ENCODE data around the gene SRGAP3.
A peak's percentile ranks its signal among the peaks of the same experiment; 100 is the strongest.

The SRGAP3 gene

DNA sequence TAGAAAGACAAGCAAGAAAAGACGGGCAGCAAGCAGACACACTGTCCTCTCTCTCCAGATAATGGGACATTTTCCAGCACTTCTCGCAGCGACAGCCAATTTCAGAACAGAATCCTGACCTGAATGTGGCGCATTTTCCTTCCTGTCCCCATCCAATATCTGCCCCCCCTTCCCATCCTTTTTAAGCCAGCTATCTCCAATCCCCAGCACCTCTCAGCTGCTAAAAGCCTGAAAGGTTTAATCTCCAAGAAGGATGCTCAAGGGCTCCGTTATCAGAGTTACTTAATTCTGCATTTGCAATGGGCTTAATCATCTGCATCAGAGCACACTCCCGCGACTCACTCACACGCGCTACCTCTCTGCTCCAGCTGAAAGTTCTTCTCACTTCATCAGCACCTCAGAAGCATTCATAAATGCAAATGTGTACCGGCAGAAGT lies 50.5 kb downstream of the SRGAP3 start:
- no peak for DNase-seq

DNA sequence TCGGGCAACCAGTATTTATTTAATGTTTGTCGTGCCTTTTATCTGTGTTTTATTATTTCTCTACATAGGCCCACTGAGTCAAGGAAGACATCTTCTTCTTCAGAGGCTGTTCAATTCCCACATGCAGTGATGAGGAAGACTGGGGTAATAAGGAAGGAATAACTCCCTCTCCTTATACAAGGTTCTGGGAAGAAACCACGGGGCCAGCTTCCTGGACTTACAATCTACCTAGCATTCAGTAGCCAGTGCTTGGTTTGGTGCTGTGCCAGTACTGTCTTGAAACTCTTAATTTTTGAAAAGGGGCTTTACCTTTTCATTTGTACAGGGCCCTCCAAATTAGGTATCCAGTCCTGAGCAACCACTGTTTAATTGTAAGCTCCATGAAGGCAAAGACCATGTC lies 51.2 kb downstream of the SRGAP3 start:
- DNase-seq: no peak

DNA sequence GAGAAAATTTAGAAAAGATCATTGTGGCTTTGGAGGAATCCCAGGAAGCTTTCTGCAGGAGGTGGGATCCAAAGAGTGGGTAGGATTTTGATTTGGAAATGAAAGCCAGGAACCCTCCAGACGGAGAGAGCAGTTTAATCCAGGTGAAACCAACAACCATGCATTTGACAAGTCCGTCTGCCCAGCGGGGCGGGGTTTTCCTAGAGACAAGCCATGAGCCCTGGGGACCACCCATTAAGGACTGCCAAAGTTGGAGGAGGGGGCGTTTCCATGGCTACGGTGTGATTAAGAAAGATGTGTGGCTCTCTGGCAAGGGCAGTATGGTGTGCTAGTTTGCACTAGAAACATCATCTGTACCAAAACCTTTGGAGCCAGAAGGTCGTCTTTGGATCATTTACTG lies 53.4 kb downstream of the SRGAP3 start:
- DNase-seq: no peak

DNA sequence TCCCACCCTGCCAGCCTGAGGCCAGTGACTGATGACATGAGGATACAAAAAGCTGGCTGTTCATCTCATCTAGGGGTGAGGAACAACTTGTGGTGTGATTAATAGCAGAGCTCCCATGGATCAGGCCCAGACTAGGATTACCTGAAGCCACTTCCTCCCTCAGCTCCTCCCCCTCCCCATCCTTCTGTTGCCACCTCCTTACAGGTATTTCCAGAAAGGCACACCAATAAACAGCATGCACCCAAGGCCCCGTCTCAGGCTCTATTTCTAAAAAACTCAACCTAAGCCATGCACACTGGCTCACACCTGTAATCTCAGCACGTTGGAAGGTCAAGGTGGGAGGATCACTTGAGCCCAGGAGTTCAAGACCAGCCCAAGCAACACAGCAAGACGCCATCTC lies 54.1 kb downstream of the SRGAP3 start:
- DNase-seq: no peak

DNA sequence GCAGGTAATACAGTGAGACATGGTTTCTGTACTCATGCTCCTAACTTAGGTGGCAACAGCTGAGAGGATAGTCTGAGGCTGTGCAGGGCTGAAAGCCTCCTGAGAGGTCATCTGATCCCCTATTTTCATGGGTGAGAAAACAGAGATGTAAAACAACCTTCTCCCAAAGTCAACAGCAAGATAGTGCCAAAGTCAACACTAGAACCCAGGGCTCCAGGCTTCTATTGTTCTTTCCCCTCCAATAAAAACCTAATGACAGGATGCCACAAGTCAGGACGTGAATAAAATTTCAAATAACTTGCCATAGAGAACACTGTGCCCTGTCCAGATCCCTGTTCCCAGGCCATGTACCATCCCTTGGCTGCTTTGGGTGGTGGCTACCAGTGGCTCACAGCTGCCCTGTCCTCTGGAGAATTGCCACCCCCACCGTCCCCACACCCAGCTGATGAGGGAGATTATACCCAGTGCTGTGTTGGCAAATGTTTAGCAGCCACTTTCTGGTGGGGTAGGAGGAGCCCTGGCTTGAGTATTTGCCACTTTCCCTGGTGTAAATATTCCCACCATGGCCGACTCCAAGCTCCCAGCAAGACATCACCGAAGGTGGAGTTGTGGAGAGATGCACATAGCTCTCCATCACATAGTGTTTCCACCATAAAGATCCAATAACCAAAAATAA lies 54.8 kb downstream of the SRGAP3 start:
- no peak for DNase-seq

DNA sequence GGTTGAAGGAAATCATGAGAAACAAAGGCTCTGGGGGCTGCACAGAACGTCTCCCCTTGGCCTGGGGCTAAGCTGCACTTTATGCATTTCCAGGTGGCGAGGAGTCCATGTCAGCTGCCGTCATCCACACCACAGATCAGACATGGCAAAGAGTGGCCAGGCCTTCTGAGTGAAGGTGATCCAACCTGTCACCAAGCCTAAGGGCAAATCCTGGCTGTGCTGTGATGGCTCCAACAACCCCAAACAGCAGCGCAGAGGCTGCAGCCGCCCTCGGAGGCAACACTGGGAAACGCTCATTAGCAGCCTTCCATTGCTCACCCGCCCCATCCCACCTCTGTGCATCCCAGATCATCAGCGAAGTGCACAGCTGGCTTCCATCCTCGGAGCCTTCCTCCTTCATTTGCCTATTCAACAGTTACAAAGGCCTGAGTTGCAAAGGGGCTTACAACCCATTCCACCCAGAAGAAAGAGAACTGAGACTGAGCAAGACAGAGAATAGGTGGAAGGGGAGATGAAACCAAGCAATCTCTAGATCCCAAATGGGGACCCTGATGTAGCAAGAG lies 55.7 kb downstream of the SRGAP3 start:
- no peak for DNase-seq

DNA sequence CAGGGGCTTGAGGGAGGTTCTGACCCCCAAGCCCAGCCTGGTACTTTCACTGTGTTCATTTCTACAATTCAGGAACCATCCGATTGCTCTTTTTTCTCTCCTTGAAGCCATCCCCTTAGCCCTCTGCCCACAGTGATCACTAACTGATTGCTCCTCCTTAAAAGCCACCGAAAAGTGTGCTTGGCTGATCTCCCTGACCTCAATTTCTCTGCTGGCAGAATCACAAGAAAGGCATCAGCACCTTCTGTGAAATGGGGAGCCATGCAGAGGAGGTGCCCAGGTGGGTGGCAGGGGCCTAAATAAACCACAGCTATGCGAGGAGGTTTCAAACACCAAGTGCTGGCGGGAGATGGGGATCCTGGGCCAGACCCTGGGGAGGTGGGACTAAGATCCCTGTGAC lies 56.2 kb downstream of the SRGAP3 start:
- no peak for DNase-seq

DNA sequence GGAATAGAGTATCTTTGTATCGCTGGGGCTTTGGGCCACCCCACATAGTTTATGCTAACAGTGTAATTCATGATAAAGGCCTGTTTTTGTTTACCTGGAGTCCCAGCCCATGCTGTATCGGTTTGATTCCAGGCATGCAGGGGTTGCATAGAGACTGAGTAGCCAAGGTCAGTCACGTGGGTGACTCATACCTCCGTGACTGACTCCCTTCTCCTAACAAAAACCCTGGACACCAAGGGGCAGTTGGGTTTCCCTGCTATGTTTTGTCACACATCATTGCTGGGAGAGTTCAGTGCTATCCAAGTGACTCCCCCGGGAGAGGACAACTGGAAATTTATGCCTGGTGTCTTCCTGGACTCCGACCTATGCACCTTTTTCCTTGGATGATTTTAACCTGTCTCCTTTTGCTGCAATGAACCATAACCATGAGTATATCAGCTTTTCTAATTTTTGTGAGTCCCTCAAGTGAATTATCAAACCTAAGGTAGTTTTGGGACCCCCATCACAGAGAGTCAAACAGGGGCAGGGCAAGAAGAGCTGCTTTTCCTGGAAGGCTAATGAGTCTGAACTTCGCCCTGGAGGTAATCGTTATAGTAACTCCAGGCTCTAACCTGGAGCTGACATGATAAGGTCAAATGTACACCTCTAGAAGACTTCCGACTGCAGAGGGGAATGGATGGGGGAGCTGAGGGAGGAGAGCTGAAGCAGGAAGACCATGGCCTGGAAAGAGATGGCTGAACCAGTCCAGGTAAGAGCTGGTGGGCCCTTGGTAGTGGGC lies 57.0 kb downstream of the SRGAP3 start:
- DNase-seq: no peak

DNA sequence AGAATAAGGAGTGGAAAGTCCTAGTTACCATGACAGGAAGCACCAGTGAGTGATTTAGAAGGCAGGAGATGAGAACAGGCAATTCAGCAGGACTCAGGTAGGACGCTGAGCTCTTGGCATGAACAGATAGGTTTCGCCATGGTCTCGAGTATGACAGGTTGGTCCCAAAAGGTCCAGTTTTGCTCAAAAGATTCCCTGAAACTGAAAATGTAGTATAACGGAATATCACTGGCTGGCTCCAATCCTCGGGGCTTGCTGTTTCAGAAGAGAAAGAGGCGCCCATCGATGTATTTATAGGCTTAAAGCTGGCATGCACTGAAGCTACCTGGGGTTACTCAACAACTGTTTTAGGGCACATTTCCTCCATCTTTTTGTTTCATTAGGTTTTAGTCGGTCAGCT lies 59.2 kb downstream of the SRGAP3 start:
- DNase-seq: no peak

DNA sequence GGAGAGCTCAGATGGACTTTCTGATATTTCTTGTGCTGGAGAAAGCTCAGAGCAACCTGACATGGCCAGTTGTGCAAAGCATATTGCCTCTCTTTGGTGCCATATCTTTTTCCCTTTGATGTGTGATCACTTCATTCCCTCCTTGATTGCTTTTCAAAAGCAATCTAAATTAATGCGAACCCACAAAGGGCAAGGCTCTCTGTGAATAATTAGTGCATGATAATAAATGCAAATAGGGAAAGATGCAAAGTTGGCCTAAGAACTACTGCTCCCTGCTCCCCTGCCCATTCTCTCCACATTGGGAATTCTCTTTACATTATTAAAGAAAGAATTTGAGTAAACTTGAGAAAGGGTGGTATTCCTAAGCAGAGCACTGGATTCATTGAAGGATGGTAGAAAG lies 60.9 kb downstream of the SRGAP3 start:
- no peak for DNase-seq

DNA sequence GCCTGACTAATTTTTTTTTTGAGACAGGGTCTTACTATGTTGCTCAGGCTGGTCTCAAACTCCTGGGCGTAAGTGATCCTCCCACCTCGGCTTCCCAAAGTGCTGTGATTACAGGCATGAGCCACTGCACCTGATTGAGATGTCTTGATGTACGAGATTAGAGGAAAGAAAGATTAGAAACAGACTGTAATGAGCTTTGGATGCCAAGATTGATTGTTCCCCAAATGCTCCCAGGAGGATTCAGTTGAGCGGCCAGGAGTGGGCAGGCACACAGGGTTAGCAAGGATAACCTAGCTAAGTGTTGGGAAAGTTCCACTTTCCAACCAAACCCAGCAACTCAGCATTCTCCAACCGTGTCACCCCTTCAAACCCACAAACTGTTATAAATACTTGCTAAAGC lies 63.7 kb downstream of the SRGAP3 start:
- no peak for DNase-seq

DNA sequence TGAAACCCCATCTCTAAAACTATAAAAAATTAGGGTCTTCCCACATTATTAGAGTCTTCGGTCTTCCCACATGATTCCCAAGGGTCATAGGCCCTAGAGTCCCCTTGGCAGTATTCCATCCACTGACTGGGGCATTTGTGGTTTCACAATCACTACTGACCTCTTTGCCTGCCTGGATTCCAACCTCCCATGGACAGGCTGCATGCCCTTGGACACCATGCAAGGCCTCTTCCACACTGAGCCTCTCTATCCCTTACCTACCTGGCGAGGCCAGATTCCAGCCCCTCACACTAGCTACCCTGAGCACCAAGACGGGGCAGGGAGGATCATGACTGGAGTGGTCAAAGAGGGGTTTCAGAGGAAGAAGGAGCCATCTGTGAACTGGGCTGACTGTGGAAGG lies 64.4 kb downstream of the SRGAP3 start:
- no peak for DNase-seq

DNA sequence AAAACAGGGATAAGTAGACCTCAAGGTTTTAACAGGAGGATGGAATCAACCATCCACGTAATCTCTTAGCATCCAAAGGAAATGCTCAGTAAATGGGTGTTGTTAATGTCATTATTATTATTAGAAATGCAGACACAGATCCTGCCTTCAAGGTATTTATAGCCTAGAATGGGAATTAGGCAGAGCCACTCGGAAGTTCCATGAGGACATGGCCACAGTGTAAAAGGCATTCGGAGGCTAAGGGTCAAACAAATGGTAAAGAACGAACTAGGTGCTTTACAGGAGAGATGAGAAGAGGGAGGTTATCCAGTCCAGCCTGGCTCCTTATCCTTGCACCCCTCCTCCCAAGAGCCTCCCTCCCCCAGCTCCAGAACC lies 65.0 kb downstream of the SRGAP3 start:
- DNase-seq: no peak

DNA sequence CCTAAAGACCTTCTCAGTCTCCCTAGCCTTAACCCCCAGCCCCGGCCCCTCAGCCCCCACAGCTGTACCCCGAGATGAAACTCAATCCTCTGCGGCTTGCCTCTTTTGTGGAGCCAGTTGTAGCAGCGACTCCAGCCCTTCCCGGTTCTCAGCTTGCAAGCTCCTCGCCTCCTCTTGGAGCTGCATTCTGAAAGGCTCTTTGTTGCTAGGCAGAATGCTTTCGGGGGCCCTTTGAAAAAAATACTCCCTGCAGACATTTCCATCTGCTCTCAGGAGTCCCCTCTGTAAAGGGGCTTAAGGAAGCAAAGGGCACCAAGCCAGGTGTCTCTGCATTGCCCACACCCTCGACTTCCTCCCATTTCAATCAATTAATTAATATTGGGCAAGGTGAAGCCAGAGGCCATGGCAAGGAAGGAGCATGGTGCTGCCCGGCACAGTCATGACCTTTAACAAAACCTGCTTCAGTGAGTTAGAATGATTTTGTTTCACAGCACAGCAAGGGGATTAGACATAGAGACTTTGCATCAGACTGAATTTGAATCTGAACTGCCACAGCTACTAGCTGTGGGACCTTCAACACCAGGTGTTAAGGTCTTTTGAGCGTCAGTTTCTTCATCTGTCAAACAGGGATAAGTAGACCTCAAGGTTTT lies 65.5 kb downstream of the SRGAP3 start:
- DNase-seq: no peak

DNA sequence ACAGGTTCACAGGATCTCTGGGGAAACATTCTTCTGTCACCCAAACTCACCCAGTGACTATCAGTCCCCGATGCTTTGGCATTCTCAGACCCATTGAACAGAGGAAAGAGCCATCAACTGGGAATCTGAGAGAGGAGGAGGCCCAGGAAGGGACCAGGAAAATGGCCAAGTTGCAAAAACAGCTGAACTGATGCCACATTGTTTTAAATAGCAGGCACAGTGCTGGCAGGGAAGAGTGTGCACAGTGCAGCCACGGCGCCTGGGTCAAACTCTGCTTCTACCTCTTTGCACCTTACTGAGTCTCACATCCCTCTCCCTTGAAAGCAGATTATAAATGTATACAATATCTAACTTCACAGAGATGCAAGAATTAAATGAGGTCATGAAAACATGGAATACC lies 66.4 kb downstream of the SRGAP3 start:
- DNase-seq: no peak

DNA sequence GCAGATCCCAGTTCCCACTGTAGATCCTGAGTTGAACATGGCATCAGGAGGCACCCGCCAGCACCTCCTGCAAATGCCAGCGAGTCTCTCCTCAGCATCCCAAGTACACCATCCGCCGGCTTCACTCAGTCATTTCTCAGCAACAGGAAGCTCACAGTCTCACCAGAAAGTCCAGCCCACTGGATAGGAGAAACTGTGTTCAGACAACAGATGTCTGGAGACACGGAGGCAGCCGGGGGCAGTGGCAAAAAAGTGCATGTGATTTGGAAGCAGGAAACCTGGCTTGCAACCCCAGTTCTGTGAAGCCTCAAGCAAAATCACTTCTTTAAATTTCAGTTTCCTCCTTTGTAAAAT lies 68.7 kb downstream of the SRGAP3 start:
- peak in 1 of 2 donors; percentile 12 for DNase-seq

DNA sequence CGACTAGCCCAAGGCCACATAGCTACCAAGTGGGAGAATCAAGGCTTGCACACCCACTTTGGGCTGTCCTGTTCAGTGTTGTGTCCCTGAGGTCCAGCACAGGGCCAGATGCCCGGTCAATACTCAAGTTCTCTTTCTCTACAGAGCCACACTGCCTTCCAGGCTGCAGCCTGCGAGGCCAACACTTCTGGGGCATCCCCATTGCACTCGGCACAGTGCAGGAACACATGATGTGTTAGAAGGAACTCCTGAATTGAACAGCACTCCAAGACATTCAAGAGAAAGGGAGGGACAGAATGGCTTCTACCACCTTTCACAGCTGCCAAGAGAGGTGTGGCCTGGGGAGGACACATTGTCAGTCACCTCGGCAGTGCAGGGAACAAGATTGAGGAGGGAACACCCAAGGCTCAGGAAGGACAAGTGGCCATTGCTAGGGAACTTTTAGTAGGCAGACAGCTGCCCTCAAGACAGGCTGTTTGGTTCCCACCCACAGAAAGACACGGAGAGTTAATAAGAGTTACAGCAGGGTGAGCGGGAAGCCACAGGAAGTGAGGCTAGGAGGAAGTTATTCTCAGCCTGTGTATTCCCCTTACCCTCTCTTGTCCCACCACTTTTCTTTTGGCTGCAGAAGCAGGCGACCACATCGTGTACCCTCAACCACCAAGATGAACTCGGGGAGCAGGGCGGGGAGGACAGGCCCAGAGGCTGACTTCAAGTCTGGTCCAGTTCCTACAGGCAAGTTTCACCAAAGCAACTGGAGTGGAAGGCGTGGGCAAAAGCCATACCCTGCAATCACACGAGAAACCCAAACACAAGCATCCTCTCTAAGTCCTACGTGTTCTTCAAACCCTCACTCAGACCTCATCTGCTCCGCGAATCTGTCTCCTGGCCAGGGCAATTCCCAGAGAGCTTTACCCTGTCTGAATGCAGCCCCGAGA lies 69.4 kb downstream of the SRGAP3 start:
- DNase-seq: peak in 1 of 2 donors; percentile 16

DNA sequence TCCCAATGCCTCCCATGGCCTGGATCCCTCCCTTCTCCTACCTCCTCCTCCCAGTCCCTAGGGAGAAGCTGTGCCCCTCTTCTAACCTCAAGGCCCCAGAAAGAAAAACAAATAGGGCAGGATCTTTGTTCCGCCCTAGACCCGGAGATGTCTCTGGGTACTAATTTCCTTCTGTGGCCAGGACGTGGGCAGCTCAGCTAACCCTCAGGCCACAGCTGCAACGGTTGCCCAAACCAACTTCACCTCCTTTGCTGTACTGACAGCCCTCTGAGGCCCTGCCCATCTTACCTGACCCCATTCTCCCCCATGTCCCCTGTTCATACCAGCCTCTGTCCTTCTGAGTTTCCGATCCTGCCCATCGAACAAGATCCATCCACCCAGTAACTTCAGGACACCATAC lies 70.7 kb downstream of the SRGAP3 start:
- DNase-seq: no peak

DNA sequence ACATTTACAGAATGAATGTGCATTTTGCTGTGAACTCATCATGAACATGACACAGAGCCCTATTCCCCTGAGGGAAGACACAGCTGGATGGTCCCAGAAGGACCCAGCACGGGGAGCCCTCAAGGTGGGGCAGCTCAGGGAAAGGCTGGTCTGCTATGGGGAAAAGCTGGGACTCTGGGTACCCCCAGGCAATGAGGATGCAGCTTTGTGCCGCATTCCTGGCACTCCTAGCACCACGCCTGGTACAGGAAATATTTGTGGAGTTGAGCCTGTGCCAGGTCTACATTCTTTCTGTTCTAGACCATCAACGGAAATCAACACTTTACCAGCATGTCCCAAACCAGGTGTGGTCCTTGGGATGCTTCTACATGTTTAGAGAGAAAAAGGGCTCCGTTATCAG lies 74.0 kb downstream of the SRGAP3 start:
- DNase-seq: no peak

DNA sequence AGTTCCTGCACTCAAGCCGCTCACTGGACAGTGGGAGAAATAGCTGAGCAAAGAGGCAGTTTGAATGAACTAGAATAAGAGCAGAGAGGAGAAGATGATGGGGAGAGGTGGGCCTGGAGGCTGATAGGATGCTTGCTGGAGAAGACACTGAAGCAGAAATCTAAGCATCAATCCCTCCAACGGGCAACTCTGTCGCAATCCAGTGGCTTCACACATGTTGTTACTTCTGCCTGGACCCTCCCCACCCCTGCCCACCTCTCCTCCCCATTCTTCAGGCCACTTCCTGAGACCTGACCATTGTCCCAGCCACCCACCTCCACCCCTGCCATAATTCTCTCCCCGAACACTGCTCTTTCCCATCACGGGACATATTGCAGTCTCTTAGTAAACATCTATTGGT lies 76.0 kb downstream of the SRGAP3 start:
- no peak for DNase-seq

DNA sequence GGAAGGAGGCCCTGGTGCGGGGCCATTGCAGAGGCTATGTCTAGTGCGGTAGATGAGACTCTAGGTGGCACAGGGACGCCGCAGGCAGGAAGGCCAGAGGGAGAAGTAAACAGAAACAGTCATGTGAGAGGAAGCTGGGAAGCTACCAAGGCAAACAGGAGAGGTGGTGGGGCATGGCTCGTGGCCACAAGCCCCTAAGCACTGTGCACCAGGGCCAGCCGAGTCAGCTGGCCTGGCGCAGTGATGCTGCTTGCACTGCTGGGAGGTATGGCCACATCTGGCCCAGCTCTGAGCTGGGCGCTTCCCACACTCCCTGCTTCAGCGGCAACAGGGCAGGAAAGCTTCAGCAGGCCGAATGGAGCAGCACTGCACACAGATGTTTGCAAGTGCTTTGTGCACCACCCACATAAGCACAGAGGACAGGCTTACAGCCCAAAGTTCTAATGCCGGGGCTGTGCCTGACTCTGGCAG lies 76.6 kb downstream of the SRGAP3 start:
- no peak for DNase-seq

DNA sequence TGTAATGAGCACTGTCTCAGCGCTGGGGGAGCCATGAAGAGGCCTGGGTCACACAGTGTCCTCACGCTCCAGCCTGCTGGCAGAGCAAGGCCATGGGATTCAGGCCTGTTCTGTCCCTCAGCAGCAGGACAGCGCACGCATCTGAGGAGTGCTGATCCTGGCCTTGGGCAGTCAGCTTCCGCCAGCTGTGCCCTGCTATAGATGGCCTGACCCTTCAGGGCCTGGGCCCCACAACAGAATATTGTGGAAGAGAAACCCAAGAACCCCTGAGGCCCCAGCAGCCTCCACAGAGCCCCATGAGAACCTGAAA lies 78.6 kb downstream of the SRGAP3 start:
- DNase-seq: no peak
